HEK293 (cell line): ENCODE measurements around the gene ZDHHC14.

Experiments used
- CTCF ChIA-PET: fragments of 350-600 bp; formaldehyde crosslinking; extraction: SDS; loops from one replicate; lab custom pipeline; 2021; ENCODE audit warnings: antibody characterized with exemption; lab: Yijun Ruan, JAX
- POLR2A ChIA-PET: fragments of 300-600 bp; formaldehyde crosslinking; extraction: SDS; loops from one replicate; lab custom pipeline; 2020; ENCODE audit warnings: antibody characterized with exemption, inconsistent platforms; lab: Yijun Ruan, JAX
- H3K27ac ChIP-seq: fragments of 200-500 bp; sonication (Bioruptor generic); 2 replicates; pipeline ENCODE4 v1.5.1; 2014; ENCODE audit warnings: low read depth, low read length, control low read depth, inconsistent platforms; ENCODE audit errors: extremely low read depth
- H3K36me3 ChIP-seq, 2 experiments: fragments of 200-500 bp in 1 of 2; sonication (Bioruptor generic) in 1 of 2; 1 replicate in 1 of 2; 2 replicates in 1 of 2; pipeline ENCODE4 v1.5.1; 2014 to 2017; ENCODE audit warnings: inconsistent platforms in 2 of 2, low read length in 2 of 2; ENCODE audit not compliant: control insufficient read depth in 2 of 2, insufficient read depth in 1 of 2
- H3K4me1 ChIP-seq: fragments of 200-500 bp; sonication (Bioruptor generic); 2 replicates; pipeline ENCODE4 v1.5.1; 2014; ENCODE audit warnings: mild to moderate bottlenecking, low read length, inconsistent platforms; ENCODE audit not compliant: control insufficient read depth, insufficient read depth
- H3K4me3 ChIP-seq: 2 replicates; pipeline ENCODE4 v1.5.1; 2011; ENCODE audit warnings: low read depth, mild to moderate bottlenecking, control low read depth, low read length, moderate library complexity
- H3K9me3 ChIP-seq: fragments of 200-500 bp; sonication (Bioruptor generic); 2 replicates; pipeline ENCODE4 v1.5.1; 2014; ENCODE audit warnings: low read depth, low read length, inconsistent platforms; ENCODE audit not compliant: control insufficient read depth, insufficient read depth
- ATF2 ChIP-seq: fragments of 450-650 bp; formaldehyde crosslinking; IDR thresholded peaks from 2 replicates; pipeline ENCODE4 v1.5.1; 2016; ENCODE audit warnings: missing biosample characterization, missing genetic modification characterization, low read depth
- BCL11B ChIP-seq: fragments of 450-650 bp; formaldehyde crosslinking; IDR thresholded peaks from 2 replicates; pipeline ENCODE4 v1.5.1; 2016; ENCODE audit warnings: low read depth, missing biosample characterization, missing genetic modification characterization
- GLIS1 ChIP-seq: fragments of 450-650 bp; formaldehyde crosslinking; IDR thresholded peaks from 2 replicates; pipeline ENCODE4 v1.5.1; 2016; ENCODE audit warnings: missing biosample characterization, missing genetic modification characterization
- HOXA7 ChIP-seq: sonication (generic); formaldehyde crosslinking; IDR thresholded peaks from 2 replicates; pipeline ENCODE4 v1.8.1; 2022; ENCODE audit warnings: missing genetic modification reagents, borderline replicate concordance
- KLF1 ChIP-seq: fragments of 450-650 bp; formaldehyde crosslinking; IDR thresholded peaks from 2 replicates; pipeline ENCODE4 v1.5.1; 2016; ENCODE audit warnings: missing biosample characterization, missing genetic modification characterization
- KLF16 ChIP-seq: fragments of 450-650 bp; formaldehyde crosslinking; IDR thresholded peaks from 2 replicates; pipeline ENCODE4 v1.5.1; 2017; ENCODE audit warnings: missing biosample characterization, missing genetic modification characterization
- PRDM10 ChIP-seq: fragments of 450-650 bp; formaldehyde crosslinking; IDR thresholded peaks from 2 replicates; pipeline ENCODE4 v1.5.1; 2016; ENCODE audit warnings: missing biosample characterization, missing genetic modification characterization
- WT1 ChIP-seq: fragments of 450-650 bp; formaldehyde crosslinking; IDR thresholded peaks from 2 replicates; pipeline ENCODE4 v1.5.1; 2016; ENCODE audit warnings: missing biosample characterization, missing genetic modification characterization
- ZNF138 ChIP-seq: fragments of 450-650 bp; formaldehyde crosslinking; IDR thresholded peaks from 2 replicates; pipeline ENCODE4 v1.5.1; 2016; ENCODE audit warnings: missing biosample characterization, missing genetic modification characterization, borderline replicate concordance
- ZNF140 ChIP-seq: fragments of 450-650 bp; formaldehyde crosslinking; IDR thresholded peaks from 2 replicates; pipeline ENCODE4 v1.5.1; 2016; ENCODE audit warnings: missing biosample characterization, missing genetic modification characterization
- ZNF146 ChIP-seq: fragments of 450-650 bp; formaldehyde crosslinking; IDR thresholded peaks from 2 replicates; pipeline ENCODE4 v1.5.1; 2016; ENCODE audit warnings: missing biosample characterization, missing genetic modification characterization
- ZNF157 ChIP-seq: fragments of 450-650 bp; formaldehyde crosslinking; IDR thresholded peaks from 2 replicates; pipeline ENCODE4 v1.5.1; 2016; ENCODE audit warnings: missing biosample characterization, missing genetic modification characterization
- ZNF175 ChIP-seq: fragments of 450-650 bp; formaldehyde crosslinking; IDR thresholded peaks from 2 replicates; pipeline ENCODE4 v1.5.1; 2016; ENCODE audit warnings: missing biosample characterization, missing genetic modification characterization
- ZNF24 ChIP-seq: fragments of 450-650 bp; formaldehyde crosslinking; IDR thresholded peaks from 2 replicates; pipeline ENCODE4 v1.5.1; 2016; ENCODE audit warnings: missing biosample characterization, missing genetic modification characterization
- ZNF292 ChIP-seq: fragments of 450-650 bp; formaldehyde crosslinking; IDR thresholded peaks from 2 replicates; pipeline ENCODE4 v1.5.1; 2016; ENCODE audit warnings: low read depth, missing biosample characterization, missing genetic modification characterization, borderline replicate concordance
- ZNF341 ChIP-seq: fragments of 450-650 bp; formaldehyde crosslinking; IDR thresholded peaks from 2 replicates; pipeline ENCODE4; 2016; ENCODE audit warnings: low read depth, missing biosample characterization, missing genetic modification characterization
- ZNF391 ChIP-seq: fragments of 450-650 bp; formaldehyde crosslinking; IDR thresholded peaks from 2 replicates; pipeline ENCODE4 v1.5.1; 2016; ENCODE audit warnings: low read depth, missing biosample characterization, missing genetic modification characterization, borderline replicate concordance
- ZNF488 ChIP-seq: fragments of 450-650 bp; formaldehyde crosslinking; IDR thresholded peaks from 2 replicates; pipeline ENCODE4 v1.5.1; 2016; ENCODE audit warnings: missing biosample characterization, missing genetic modification characterization
- ZNF501 ChIP-seq: fragments of 450-650 bp; formaldehyde crosslinking; IDR thresholded peaks from 2 replicates; pipeline ENCODE4 v1.5.1; 2016; ENCODE audit warnings: missing biosample characterization, missing genetic modification characterization
- ZNF510 ChIP-seq: fragments of 450-650 bp; formaldehyde crosslinking; IDR thresholded peaks from 2 replicates; pipeline ENCODE4 v1.5.1; 2018; ENCODE audit warnings: mild to moderate bottlenecking, missing genetic modification characterization, missing biosample characterization; ENCODE audit not compliant: insufficient replicate concordance
- ZNF513 ChIP-seq: fragments of 450-650 bp; IDR thresholded peaks from 2 replicates; pipeline ENCODE4 v1.5.1; 2018; ENCODE audit warnings: missing biosample characterization, missing genetic modification characterization
- ZNF664 ChIP-seq: fragments of 450-650 bp; formaldehyde crosslinking; IDR thresholded peaks from 2 replicates; pipeline ENCODE4 v1.5.1; 2016; ENCODE audit warnings: missing biosample characterization, missing genetic modification characterization
- ZNF704 ChIP-seq: fragments of 450-650 bp; formaldehyde crosslinking; IDR thresholded peaks from 2 replicates; pipeline ENCODE4 v1.5.1; 2016; ENCODE audit warnings: missing biosample characterization, missing genetic modification characterization
- ZSCAN23 ChIP-seq: fragments of 450-650 bp; formaldehyde crosslinking; IDR thresholded peaks from 2 replicates; pipeline ENCODE4 v1.5.1; 2016; ENCODE audit warnings: missing biosample characterization, missing genetic modification characterization
- ZSCAN4 ChIP-seq: fragments of 450-650 bp; formaldehyde crosslinking; IDR thresholded peaks from 2 replicates; pipeline ENCODE4 v1.5.1; 2017; ENCODE audit warnings: missing biosample characterization, missing genetic modification characterization

The ZDHHC14 gene

GRCh38 chr6:157554747-157555146 is 173.8 kb downstream of the ZDHHC14 start:
- H3K4me1 ChIP-seq, result no peaks in the 10 kb centered on the region
- CTCF ChIA-PET, result no interaction called here
- POLR2A ChIA-PET, result no interaction called here

GRCh38 chr6:157555455-157556143 is 174.6 kb downstream of the ZDHHC14 start:
- no peak overlapping the region for H3K4me3 ChIP-seq
- H3K36me3 ChIP-seq, result no peaks in the 10 kb centered on the region
- H3K4me1 ChIP-seq, result no peaks in the 10 kb centered on the region
- TF ChIP-seq GLIS1 (tag by site-specific recombination) (no peak), BCL11B (tag by site-specific recombination) (no peak), ZNF175 (no peak), ZNF146 (tag by site-specific recombination) (no peak), ZNF140 (tag by site-specific recombination) (no peak), ZNF488 (no peak), ZNF24 (no peak), ZNF391 (no peak), ZNF510 (tag by site-specific recombination) (no peak), PRDM10 (tag by site-specific recombination) (no peak)
- POLR2A ChIA-PET, result interaction anchor here (0.5 kb wide), 1 partner anchor 313 kb away, joined by 4 read pairs; no protein-coding TSS in a partner anchor
- H3K27ac ChIP-seq, result no peak overlapping the region
- H3K9me3 ChIP-seq, result no peaks in the 10 kb centered on the region
- CTCF ChIA-PET, result interaction anchor here (0.7 to 1.0 kb wide), 2 partner anchors 10 to 41 kb away, joined by 3 read pairs; no protein-coding TSS in a partner anchor

More at GRCh38 chr6:157554747-157555146, 173.8 kb downstream of the ZDHHC14 start:
- H3K36me3 ChIP-seq, result no peaks in the 10 kb centered on the region
- TF ChIP-seq ZNF138 (tag by site-specific recombination) (no peak), ZNF664 (tag by site-specific recombination) (no peak), ZSCAN4 (no peak), ZNF157 (tag by site-specific recombination) (no peak), ZNF501 (tag by site-specific recombination) (no peak), ZNF341 (tag by site-specific recombination) (no peak), ZNF704 (tag by site-specific recombination) (no peak), KLF1 (tag by site-specific recombination) (no peak), ZNF292 (tag by site-specific recombination) (no peak), ZSCAN23 (tag by site-specific recombination) (no peak), ZNF513 (no peak), HOXA7 (no peak), ATF2 (tag by site-specific recombination) (no peak), WT1 (tag by site-specific recombination) (no peak), KLF16 (tag by site-specific recombination) (no peak)
- TF ChIP-seq, all 188 proteins: peak for 0
- Histone ChIP-seq H3K4me3 (no peak overlapping the region), H3K9me3 (no peaks in the 10 kb centered on the region), H3K27ac (no peak overlapping the region)
